ENCODE results near the gene SEC22A. TPM values are rescaled to one million over a fixed set of nuclear protein-coding genes. Genes with fewer than 3 reads are reported as not detected.

Gene SEC22A
- total RNA-seq, 1 donor from 2014 or later = 6.4 TPM

GRCh38 chr3:123283657-123284398, 82.1 kb downstream of the SEC22A start:
- H3K4me1 ChIP-seq = no peaks in the 10 kb centered on the region
- no peak for TF ChIP-seq CTCF (IDR thresholded peaks at IDR 0.05)
- H3K27me3 ChIP-seq = no peaks in the 10 kb centered on the region
- no peak overlapping the region for H3K27ac ChIP-seq
- no peaks in the 10 kb centered on the region for H3K9me3 ChIP-seq
- intact Hi-C loops (cut with DNase I) = no loop called here
- no peak for DNase-seq (ENCODE audit: low spot score in 2 of 2)
- peaks cover 40 to 82% of the 10 kb centered on the region in 2 donors for H3K36me3 ChIP-seq
- no peak overlapping the region for H3K4me3 ChIP-seq

- no peak for DNase-seq (ENCODE audit: low spot score in 2 of 2)
- H3K27me3 ChIP-seq = no peaks in the 10 kb centered on the region
- H3K4me1 ChIP-seq = no peaks in the 10 kb centered on the region
- H3K9me3 ChIP-seq = no peaks in the 10 kb centered on the region
- peaks cover 45 to 86% of the 10 kb centered on the region in 2 donors for H3K36me3 ChIP-seq
- no peak overlapping the region for H3K27ac ChIP-seq
- intact Hi-C loops (cut with DNase I) = no loop called here
- no peak for TF ChIP-seq CTCF (IDR thresholded peaks at IDR 0.05)
- no peak overlapping the region for H3K4me3 ChIP-seq
Observed at GRCh38 chr3:123284399-123285010, 82.8 kb downstream of the SEC22A start.

GRCh38 chr3:123285066-123285465, 83.3 kb downstream of the SEC22A start:
- DNase-seq (ENCODE audit: low spot score in 2 of 2) = no peak
- no peaks in the 10 kb centered on the region for H3K9me3 ChIP-seq
- intact Hi-C loops (cut with DNase I) = no loop called here
- no peaks in the 10 kb centered on the region for H3K27me3 ChIP-seq
- no peak for TF ChIP-seq CTCF (IDR thresholded peaks at IDR 0.05)
- H3K4me3 ChIP-seq = no peak overlapping the region
- H3K27ac ChIP-seq = no peak overlapping the region
- no peaks in the 10 kb centered on the region for H3K4me1 ChIP-seq
- H3K36me3 ChIP-seq = peaks cover 51 to 88% of the 10 kb centered on the region in 2 donors

- Histone ChIP-seq H3K36me3 (peaks cover 54 to 88% of the 10 kb centered on the region in 2 donors), H3K9me3 (no peaks in the 10 kb centered on the region), H3K27me3 (no peaks in the 10 kb centered on the region), H3K4me3 (no peak overlapping the region), H3K4me1 (no peaks in the 10 kb centered on the region), H3K27ac (no peak overlapping the region)
- DNase-seq (ENCODE audit: low spot score in 2 of 2) = no peak
- intact Hi-C loops (cut with DNase I) = no loop called here
- TF ChIP-seq CTCF (IDR thresholded peaks at IDR 0.05) = no peak
Observed at GRCh38 chr3:123285479-123285878, 83.7 kb downstream of the SEC22A start.

GRCh38 chr3:123285931-123286307, 84.2 kb downstream of the SEC22A start:
- no peak for DNase-seq (ENCODE audit: low spot score in 2 of 2)
- Histone ChIP-seq H3K9me3 (no peaks in the 10 kb centered on the region), H3K4me3 (no peak overlapping the region), H3K27ac (no peak overlapping the region), H3K4me1 (no peaks in the 10 kb centered on the region), H3K27me3 (no peaks in the 10 kb centered on the region), H3K36me3 (peaks cover 59 to 88% of the 10 kb centered on the region in 2 donors)
- no peak for TF ChIP-seq CTCF (IDR thresholded peaks at IDR 0.05)
- intact Hi-C loops (cut with DNase I) = no loop called here
